Naive thymus-derived CD4-positive, alpha-beta T cell (primary cell): Measurements from ENCODE around the gene MRPL20. TPM values are rescaled to one million over a fixed set of nuclear protein-coding genes. Genes with fewer than 3 reads are reported as not detected.

Experiments
- ATAC-seq: fragments of 150-1000 bp; cut with Tn5 transposase; 2 replicates; pipeline ENCODE4 v1.10.0; 2021; ENCODE audit warnings: mild to moderate bottlenecking, moderate library complexity
- CTCF ChIA-PET: fragments of 350-600 bp; sonication (Branson Sonifier 250); formaldehyde crosslinking; loops from one replicate; lab custom pipeline; 2021; ENCODE audit warnings: antibody characterized with exemption; lab: Charles Lee
- POLR2A ChIA-PET: fragments of 350-600 bp; sonication (Branson Sonifier 250); formaldehyde crosslinking; loops from one replicate; lab custom pipeline; 2021; ENCODE audit warnings: antibody characterized with exemption, inconsistent platforms; lab: Charles Lee
- DNase-seq, 9 donors: peaks; one replicate each; pipeline versions ENCODE4 v3.0.0 to v3.0.0-alpha.2; 2020 to 2022; ENCODE audit warnings: mixed read lengths in 1 of 9
- H3K27ac ChIP-seq: one replicate; pipeline ENCODE4 v1.7.0; 2013; ENCODE audit warnings: mild to moderate bottlenecking, low read depth, low read length, moderate library complexity
- H3K27me3 ChIP-seq, 2 donors: one replicate each; pipeline ENCODE4 v1.7.0; 2013; ENCODE audit warnings: low read length in 2 of 2, mild to moderate bottlenecking in 2 of 2, moderate library complexity in 2 of 2; ENCODE audit not compliant: control insufficient read depth in 2 of 2, insufficient read depth in 2 of 2
- H3K36me3 ChIP-seq, 3 experiments: 1 replicate in 2 of 3; 2 replicates in 1 of 3; pipeline ENCODE4 v1.7.0; 2013; ENCODE audit warnings: low read length in 3 of 3, mild to moderate bottlenecking in 3 of 3, moderate library complexity in 1 of 3; ENCODE audit not compliant: insufficient read depth in 3 of 3, control insufficient read depth in 2 of 3
- H3K4me1 ChIP-seq, 2 donors: one replicate each; pipeline ENCODE4 v1.7.0; 2013; ENCODE audit warnings: low read length in 2 of 2, mild to moderate bottlenecking in 2 of 2, moderate library complexity in 1 of 2; ENCODE audit not compliant: control insufficient read depth in 2 of 2, insufficient read depth in 2 of 2
- H3K4me3 ChIP-seq: 2 replicates; pipeline ENCODE4 v1.7.0; 2013; ENCODE audit warnings: mild to moderate bottlenecking, low read length
- H3K9me3 ChIP-seq, 3 experiments: 1 replicate in 2 of 3; 2 replicates in 1 of 3; pipeline ENCODE4 v1.7.0; 2013; ENCODE audit warnings: low read length in 3 of 3; ENCODE audit not compliant: control insufficient read depth in 2 of 3
- H3K27ac Mint-ChIP-seq, 9 donors: one replicate each; pipeline ENCODE4 v1.8.0; 2020 to 2022; ENCODE audit warnings: mixed read lengths in 9 of 9, mild to moderate bottlenecking in 8 of 9, moderate library complexity in 5 of 9, inconsistent platforms in 2 of 9
- H3K27me3 Mint-ChIP-seq, 5 donors: one replicate each; pipeline ENCODE4 v1.8.0; 2021 to 2022; ENCODE audit warnings: mixed read lengths in 5 of 5, mild to moderate bottlenecking in 1 of 5
- H3K36me3 Mint-ChIP-seq, 5 donors: one replicate each; pipeline ENCODE4 v1.8.0; 2020 to 2022; ENCODE audit warnings: mixed read lengths in 5 of 5, mild to moderate bottlenecking in 3 of 5, inconsistent platforms in 1 of 5
- H3K4me1 Mint-ChIP-seq, 7 donors: one replicate each; pipeline ENCODE4 v1.8.0; 2020 to 2022; ENCODE audit warnings: mixed read lengths in 7 of 7, mild to moderate bottlenecking in 3 of 7, inconsistent platforms in 1 of 7
- H3K4me3 Mint-ChIP-seq, 10 donors: one replicate each; pipeline ENCODE4 v1.8.0; 2020 to 2022; ENCODE audit warnings: mild to moderate bottlenecking in 10 of 10, mixed read lengths in 10 of 10, moderate library complexity in 6 of 10, inconsistent platforms in 2 of 10
- H3K9me3 Mint-ChIP-seq, 11 donors: one replicate each; pipeline ENCODE4 v1.8.0; 2020 to 2022; ENCODE audit warnings: mixed read lengths in 11 of 11, mild to moderate bottlenecking in 4 of 11, inconsistent platforms in 1 of 11, moderate library complexity in 1 of 11
- intact Hi-C, 2 donors: fragments of 100-400 bp; cut with micrococcal nuclease; formaldehyde crosslinking; loops; one replicate each; pipeline ENCODE4 v1.15.1; 2023
- polyA plus RNA-seq, 2 donors: library from polyadenylated mRNA; unstranded; fragments of 300-500 nt; fragmentation: Illumina TruSeq; gene quantifications; one replicate each; pipeline ENCODE4 v1.2.3, GENCODE V29; 2021
- total RNA-seq, 6 experiments: library from RNA in 5 of 6; stranded (reverse) in 5 of 6; gene quantifications; 1 replicate in 5 of 6; 2 replicates in 1 of 6; pipeline ENCODE4 v1.2.3 and lab custom pipeline; 2021 to 2026

The MRPL20 gene
- total and polyA plus RNA-seq, 7 experiments from 2014 or later, result 91.2 to 239 (median 134) TPM

GRCh38 chr1:1441002-1441888 is 34.2 kb upstream of the MRPL20 start:
- ChIA-PET CTCF (interaction anchor here (0.5 to 1.5 kb wide), 8 partner anchors 10 to 502 kb away, joined by 3 to 7 read pairs (median 3); no protein-coding TSS in a partner anchor), POLR2A (interaction anchor here (0.6 to 1.1 kb wide), 2 partner anchors 33 to 67 kb away, joined by 3 to 4 read pairs; no protein-coding TSS in a partner anchor)
- intact Hi-C loops, result loop anchor here in 1 of 2 donors (1.0 to 2.0 kb wide), 3 partner anchors 34 to 408 kb away; partner anchors contain the start of genes DVL1 and MRPL20
- H3K9me3 Mint-ChIP-seq, result no peaks in the 10 kb centered on the region
- H3K27me3 ChIP-seq, result peaks cover 0 to 18% of the 10 kb centered on the region in 2 donors
- peak in 8 of 9 donors; percentile 26 to 72 (median 48) for DNase-seq
- ATAC-seq, result peak; percentile 89
- H3K36me3 ChIP-seq, result no peaks in the 10 kb centered on the region
- H3K4me3 Mint-ChIP-seq, result peak overlapping the region in 1 of 10 donors; percentile 23
- H3K27ac Mint-ChIP-seq, result no peak overlapping the region
- H3K27me3 Mint-ChIP-seq, result peaks cover 0 to 4% (median 2%) of the 10 kb centered on the region in 5 donors
- peaks cover 0 to 4% of the 10 kb centered on the region in 2 donors for H3K4me1 ChIP-seq
- H3K36me3 Mint-ChIP-seq, result no peaks in the 10 kb centered on the region
- no peak overlapping the region for H3K4me3 ChIP-seq
- no peak overlapping the region for H3K27ac ChIP-seq
- H3K9me3 ChIP-seq, result no peaks in the 10 kb centered on the region
- H3K4me1 Mint-ChIP-seq, result peaks cover 0 to 6% (median 0%) of the 10 kb centered on the region in 7 donors

- H3K36me3 Mint-ChIP-seq, result no peaks in the 10 kb centered on the region
- no peak overlapping the region for H3K27ac Mint-ChIP-seq
- peaks cover 0 to 6% (median 4%) of the 10 kb centered on the region in 5 donors for H3K27me3 Mint-ChIP-seq
- ATAC-seq (no peak), DNase-seq (no peak)
- H3K4me1 Mint-ChIP-seq, result peaks cover 0 to 8% (median 0%) of the 10 kb centered on the region in 7 donors
- no peaks in the 10 kb centered on the region for H3K9me3 ChIP-seq
- POLR2A ChIA-PET, result interaction anchor here (0.6 to 1.1 kb wide), 2 partner anchors 32 to 66 kb away, joined by 3 to 4 read pairs; no protein-coding TSS in a partner anchor
- intact Hi-C loops, result loop anchor here in 1 of 2 donors (1.0 to 2.0 kb wide), 3 partner anchors 34 to 407 kb away; partner anchors contain the start of genes DVL1 and MRPL20
- H3K4me3 ChIP-seq, result no peak overlapping the region
- H3K27me3 ChIP-seq, result peaks cover 0 to 20% of the 10 kb centered on the region in 2 donors
- CTCF ChIA-PET, result interaction anchor here (0.8 to 1.5 kb wide), 4 partner anchors 10 to 443 kb away, joined by 3 to 7 read pairs (median 4); no protein-coding TSS in a partner anchor
- no peak overlapping the region for H3K27ac ChIP-seq
- H3K36me3 ChIP-seq, result no peaks in the 10 kb centered on the region
- peak overlapping the region in 1 of 10 donors; percentile 23 for H3K4me3 Mint-ChIP-seq
- H3K4me1 ChIP-seq, result peaks cover 0 to 9% of the 10 kb centered on the region in 2 donors
- no peaks in the 10 kb centered on the region for H3K9me3 Mint-ChIP-seq
These were observed 33.3 kb upstream of the MRPL20 start for GRCh38 chr1:1440262-1441001.

GRCh38 chr1:1439546-1440261 is 32.6 kb upstream of the MRPL20 start:
- DNase-seq (no peak), ATAC-seq (no peak)
- Histone ChIP-seq H3K9me3 (no peaks in the 10 kb centered on the region), H3K4me1 (peaks cover 0 to 11% of the 10 kb centered on the region in 2 donors), H3K27me3 (peaks cover 0 to 26% of the 10 kb centered on the region in 2 donors), H3K36me3 (no peaks in the 10 kb centered on the region), H3K27ac (no peak overlapping the region), H3K4me3 (no peak overlapping the region)
- no peaks in the 10 kb centered on the region for H3K36me3 Mint-ChIP-seq
- no peak overlapping the region for H3K4me3 Mint-ChIP-seq
- H3K27me3 Mint-ChIP-seq, result peaks cover 4 to 11% (median 7%) of the 10 kb centered on the region in 5 donors
- no peak overlapping the region for H3K27ac Mint-ChIP-seq
- CTCF ChIA-PET, result interaction anchor here (0.5 kb wide), 1 partner anchor 43 kb away, joined by 3 read pairs; no protein-coding TSS in a partner anchor
- intact Hi-C loops, result loop anchor here in 1 of 2 donors (2.0 kb wide), 1 partner anchor 33 kb away; the partner anchor contains the start of gene MRPL20
- POLR2A ChIA-PET, result no interaction called here
- peaks cover 0 to 10% (median 5%) of the 10 kb centered on the region in 7 donors for H3K4me1 Mint-ChIP-seq
- H3K9me3 Mint-ChIP-seq, result no peaks in the 10 kb centered on the region

- no peak for DNase-seq
- intact Hi-C loops, result no loop called here
- Histone ChIP-seq H3K27me3 (peaks cover 0 to 28% of the 10 kb centered on the region in 2 donors), H3K4me3 (no peak overlapping the region), H3K4me1 (peaks cover 0 to 13% of the 10 kb centered on the region in 2 donors), H3K9me3 (no peaks in the 10 kb centered on the region), H3K27ac (no peak overlapping the region), H3K36me3 (no peaks in the 10 kb centered on the region)
- Mint-ChIP-seq H3K4me3 (no peak overlapping the region), H3K4me1 (peaks cover 0 to 10% (median 5%) of the 10 kb centered on the region in 7 donors), H3K27me3 (peaks cover 4 to 11% (median 7%) of the 10 kb centered on the region in 5 donors), H3K27ac (no peak overlapping the region), H3K36me3 (no peaks in the 10 kb centered on the region), H3K9me3 (no peaks in the 10 kb centered on the region)
- POLR2A ChIA-PET, result interaction anchor here (0.9 kb wide), 1 partner anchor 31 kb away, joined by 3 read pairs; the partner anchor contains the start of gene MRPL20
- CTCF ChIA-PET, result interaction anchor here (0.5 kb wide), 1 partner anchor 44 kb away, joined by 3 read pairs; no protein-coding TSS in a partner anchor
- ATAC-seq, result no peak
These were observed 31.7 kb upstream of the MRPL20 start for GRCh38 chr1:1438531-1439381.

GRCh38 chr1:1437904-1438376 is 30.8 kb upstream of the MRPL20 start:
- no peak for DNase-seq

More at GRCh38 chr1:1437904-1438376, 30.8 kb upstream of the MRPL20 start:
- Mint-ChIP-seq H3K4me1 (peaks cover 0 to 10% (median 5%) of the 10 kb centered on the region in 7 donors), H3K36me3 (no peaks in the 10 kb centered on the region), H3K27ac (no peak overlapping the region), H3K9me3 (no peaks in the 10 kb centered on the region), H3K4me3 (no peak overlapping the region), H3K27me3 (peaks cover 4 to 11% (median 7%) of the 10 kb centered on the region in 5 donors)
- Histone ChIP-seq H3K27me3 (peaks cover 0 to 28% of the 10 kb centered on the region in 2 donors), H3K9me3 (no peaks in the 10 kb centered on the region), H3K27ac (no peak overlapping the region), H3K4me1 (peaks cover 0 to 13% of the 10 kb centered on the region in 2 donors), H3K36me3 (no peaks in the 10 kb centered on the region), H3K4me3 (no peak overlapping the region)
- POLR2A ChIA-PET, result no interaction called here
- intact Hi-C loops, result no loop called here
- CTCF ChIA-PET, result interaction anchor here (0.7 kb wide), 1 partner anchor 117 kb away, joined by 4 read pairs; no protein-coding TSS in a partner anchor
- no peak for ATAC-seq
